ENCODE data around the gene LHX4.

- no peak for TF ChIP-seq CTCF (IDR thresholded peaks at IDR 0.05)
- no peak for TF ChIP-seq EP300 (IDR thresholded peaks at IDR 0.05)
Measured at GRCh38 chr1:180210008-180210620, 19.9 kb upstream of the LHX4 start.

Measured in suprapubic skin (tissue), 3 donors.